Kasumi-1 (cell line): ENCODE measurements around the gene CHID1.
A peak's percentile ranks its signal among the peaks of the same experiment; 100 is the strongest.

Experiments
- DNase-seq, 2 experiments: peaks; one replicate each; lab custom pipeline; 2025; lab: John Stamatoyannopoulos, UW

CHID1 gene

DNA sequence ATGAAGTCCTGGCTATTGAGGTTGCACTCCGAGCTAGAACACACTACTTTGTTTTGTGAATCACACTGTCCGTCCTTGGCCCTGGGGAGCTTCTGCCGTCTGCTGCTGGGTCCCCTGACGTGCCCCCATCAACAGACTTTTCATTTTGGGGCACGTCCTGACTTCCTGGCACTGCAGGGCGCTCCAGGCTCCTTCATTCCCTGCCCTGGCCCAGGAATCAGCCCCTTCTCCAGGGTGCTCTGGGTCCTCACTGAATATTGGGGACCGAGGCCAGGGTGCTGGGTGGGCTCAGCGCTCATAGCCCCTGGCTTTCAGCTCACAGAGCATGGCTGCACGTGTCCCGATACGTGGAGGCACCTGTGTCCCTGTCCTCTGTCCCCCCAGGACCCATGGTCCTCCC lies 45.7 kb downstream of the CHID1 start:
- DNase-seq = no peak

DNA sequence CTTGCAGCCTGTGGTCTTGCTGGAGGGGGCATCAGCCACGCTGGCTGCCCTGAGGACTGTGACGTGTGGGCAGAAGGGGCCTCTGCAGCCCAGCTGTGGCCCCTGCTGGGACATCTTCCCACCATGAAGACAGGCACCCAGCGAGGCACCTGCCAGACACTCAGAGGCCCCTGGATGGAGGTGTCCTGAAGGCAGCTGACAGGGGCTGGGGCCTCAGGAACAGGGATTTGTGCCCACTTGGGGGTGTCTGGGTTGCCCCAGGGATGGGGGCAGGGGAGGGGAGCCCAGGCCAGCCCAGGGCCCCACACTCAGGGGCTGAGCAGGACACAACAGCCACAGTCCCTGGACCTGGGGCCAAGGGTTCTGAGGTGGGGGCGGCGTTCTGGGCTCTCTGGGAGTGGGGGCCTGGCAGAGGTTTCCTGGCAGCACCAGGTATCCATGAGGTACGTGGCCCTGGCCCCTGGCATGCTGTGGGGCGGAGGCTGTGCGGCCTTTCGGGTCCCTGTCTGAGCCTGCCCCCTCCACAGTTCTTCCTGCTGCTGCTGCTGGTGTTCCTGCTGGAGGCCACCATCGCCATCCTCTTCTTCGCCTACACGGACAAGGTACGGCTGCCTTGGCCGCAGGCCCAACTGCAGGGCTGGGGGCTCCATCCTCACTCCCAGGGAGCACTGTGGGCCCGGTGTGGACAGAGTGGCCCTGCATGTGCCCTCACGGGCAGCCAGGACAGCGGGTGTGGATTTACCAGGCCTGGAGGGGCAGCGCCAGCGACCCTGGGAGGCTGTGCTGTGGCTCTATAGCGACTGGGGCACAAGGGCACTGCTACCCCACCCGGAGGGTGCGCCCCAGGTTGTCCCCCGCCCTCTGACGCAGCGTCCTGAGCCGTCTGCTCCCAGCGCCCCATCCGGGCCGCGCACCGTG lies 46.4 kb downstream of the CHID1 start:
- no peak for DNase-seq

DNA sequence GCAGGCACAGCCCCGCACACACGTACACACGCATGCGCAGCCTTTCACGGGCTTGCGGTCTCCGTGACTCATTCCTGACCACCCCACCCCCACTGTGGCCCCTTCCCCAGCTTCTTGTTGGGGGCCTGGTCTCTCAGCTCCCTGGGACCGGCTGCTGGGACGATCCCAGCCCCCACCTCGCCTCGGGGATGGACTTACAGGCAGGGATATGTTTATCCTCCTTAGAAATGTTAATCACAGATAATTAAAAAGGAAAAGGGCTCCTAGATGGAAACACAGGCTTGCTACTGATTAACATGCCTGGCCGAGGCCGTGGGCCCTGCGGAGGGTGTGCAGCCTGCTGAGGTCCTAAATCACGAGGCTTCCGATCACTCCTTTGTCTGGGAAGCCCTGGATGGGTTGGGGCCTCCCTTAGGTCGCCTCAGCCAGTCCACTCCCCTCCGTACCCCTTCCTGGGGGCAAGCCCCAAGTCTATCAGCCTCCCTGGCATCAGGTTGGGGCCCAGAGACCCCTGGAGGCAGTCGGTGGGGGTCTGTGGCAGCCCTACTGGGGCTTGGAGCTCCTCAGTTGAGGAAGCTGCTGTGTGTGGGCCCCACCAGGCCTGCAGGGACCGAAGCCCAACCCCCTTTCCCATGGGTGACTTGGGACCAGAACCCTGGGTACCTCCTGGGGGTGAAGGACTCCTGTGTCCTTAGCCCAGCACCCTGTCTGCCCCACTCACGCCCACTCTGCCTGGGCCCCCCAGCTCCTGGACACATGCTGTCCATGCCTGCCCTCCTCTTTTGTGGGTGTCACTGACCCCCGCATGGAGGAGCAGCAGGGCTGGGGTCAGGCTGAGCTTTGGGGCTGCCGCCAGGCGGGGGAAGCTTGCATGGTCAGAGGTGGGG lies 47.3 kb downstream of the CHID1 start:
- DNase-seq = no peak

DNA sequence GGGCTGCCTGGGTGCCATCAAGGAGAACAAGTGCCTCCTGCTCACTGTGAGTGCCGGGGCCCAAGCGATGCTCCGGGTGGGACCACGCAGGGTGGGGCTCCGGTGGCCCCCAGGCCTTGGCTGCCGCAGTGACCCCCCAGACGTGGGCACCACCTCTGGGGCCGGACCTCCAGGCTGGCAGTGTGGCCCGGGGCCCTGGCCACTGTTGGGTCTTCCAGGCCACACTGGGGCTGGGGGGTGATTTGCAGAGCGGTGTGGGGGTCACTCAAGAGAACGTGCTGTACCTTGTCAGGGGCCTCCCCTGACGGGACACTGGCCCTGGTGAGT lies 48.0 kb downstream of the CHID1 start:
- no peak for DNase-seq

DNA sequence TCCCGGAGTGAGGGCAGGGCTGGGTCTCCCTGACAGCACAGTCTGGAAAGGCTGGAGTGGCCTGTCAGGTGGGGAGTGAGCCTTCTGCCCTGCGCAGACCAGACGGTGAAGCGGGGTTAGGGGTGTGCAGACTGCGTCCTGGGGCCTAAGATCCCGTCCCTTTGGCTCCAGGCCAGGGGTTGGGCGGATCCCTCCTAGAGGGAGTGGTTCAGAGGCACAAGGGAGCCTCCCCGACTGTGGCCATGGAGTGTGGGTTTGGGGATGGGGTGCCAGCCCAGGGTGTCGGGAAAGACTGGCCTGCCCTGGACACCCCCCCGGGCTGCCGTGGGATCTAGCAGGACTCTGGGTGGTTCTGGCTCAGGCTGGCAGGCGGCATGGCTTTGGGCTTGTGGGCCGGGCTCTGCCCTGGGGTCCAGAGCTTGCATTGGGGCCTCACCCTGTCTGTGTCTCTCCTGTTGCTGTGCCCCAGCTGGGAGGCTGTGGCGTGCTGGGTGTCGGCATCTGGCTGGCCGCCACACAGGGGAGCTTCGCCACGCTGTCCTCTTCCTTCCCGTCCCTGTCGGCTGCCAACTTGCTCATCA lies 48.4 kb downstream of the CHID1 start:
- no peak for DNase-seq

DNA sequence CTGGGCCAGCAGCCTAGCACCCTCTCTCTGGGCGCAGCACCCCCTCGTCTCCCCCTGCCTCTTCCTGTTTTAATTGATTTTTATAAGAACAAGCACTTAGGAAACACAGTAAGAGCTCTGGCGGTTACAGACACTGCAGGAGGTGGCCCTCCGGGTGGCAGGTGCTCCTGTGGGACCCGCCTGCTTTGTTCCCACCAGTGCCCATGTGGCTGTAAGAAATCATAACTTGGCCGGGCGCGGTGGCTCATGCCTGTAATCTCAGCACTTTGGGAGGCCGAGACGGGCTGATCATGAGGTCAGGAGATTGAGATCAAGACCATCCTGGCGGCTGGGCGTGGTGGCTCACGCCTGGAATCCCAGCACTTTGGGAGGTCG lies 49.5 kb downstream of the CHID1 start:
- DNase-seq = no peak

GRCh38 chr11:860234-861104 lies 50.1 kb downstream of the CHID1 start:
- DNase-seq = no peak

DNA sequence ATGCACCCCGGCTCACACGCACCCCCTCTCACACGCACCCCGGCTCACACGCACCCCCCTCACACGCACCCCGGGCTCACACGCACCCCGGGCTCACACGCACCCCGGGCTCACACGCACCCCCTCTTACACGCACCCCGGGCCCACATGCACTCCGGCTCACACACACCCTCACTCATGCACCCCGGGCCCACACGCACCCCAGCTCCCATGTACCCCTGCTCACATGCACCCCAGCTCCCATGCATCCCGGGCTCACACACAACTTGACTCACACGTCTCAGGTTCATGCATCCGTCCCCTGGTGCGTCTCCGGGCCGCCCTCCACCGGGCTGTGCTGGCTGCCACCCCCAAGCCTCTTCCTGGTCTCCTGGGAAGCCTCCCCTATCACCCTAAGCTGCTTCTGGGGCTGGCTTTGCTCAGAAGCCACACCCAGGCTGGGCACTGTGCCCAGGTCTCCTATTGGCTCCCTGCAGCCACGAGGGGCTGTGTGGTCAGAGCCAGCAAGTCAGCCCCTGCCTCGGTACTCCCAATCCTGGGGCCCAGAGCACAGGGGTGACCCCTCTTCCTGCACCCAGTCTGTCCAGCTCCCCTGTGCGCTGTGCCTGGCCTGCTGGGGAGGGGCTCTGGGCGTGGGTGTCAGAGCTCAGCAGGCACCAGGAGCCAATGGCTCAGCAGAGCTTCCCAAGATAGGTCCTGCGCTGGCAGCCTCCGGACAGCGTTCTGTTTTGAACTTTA lies 51.0 kb downstream of the CHID1 start:
- peak; percentile 70 to 71 for DNase-seq

- DNase-seq = no peak
Measured at GRCh38 chr11:858762-859339, 51.8 kb downstream of the CHID1 start.

DNA sequence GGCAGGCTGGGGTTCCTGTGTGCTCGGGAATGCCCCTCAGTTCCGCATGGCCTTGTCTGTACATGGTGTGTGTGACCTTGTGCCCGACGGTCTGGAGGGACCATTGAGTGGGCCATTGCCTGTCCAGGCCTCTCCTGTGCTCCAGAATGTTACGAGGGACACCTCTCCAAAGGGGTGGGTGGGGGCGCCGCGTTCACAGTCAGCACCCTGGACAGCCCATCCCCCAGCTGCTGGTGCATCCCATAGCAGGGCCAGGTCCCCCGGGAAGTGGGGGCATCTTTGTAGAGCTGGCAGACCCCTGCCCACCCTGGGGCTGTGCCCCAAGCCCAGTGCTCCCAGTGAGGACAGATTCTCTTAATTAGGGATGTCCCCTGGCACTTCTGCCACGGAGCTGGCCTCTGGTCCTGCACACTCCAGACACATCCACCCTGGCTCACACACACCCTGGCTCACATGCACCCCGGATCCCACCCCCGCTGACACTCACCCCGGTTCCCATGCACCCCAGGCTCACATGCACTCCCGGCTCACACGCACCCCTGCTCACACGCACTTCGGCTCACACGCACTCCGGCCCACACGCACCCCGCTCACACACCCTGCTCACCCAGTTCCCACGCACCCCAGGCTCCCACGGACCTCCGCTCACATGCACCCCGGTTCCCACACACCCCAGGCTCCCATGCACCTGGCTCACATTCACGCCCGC lies 52.4 kb downstream of the CHID1 start:
- DNase-seq = no peak

GRCh38 chr11:856397-856796 lies 54.2 kb downstream of the CHID1 start:
- DNase-seq = no peak

DNA sequence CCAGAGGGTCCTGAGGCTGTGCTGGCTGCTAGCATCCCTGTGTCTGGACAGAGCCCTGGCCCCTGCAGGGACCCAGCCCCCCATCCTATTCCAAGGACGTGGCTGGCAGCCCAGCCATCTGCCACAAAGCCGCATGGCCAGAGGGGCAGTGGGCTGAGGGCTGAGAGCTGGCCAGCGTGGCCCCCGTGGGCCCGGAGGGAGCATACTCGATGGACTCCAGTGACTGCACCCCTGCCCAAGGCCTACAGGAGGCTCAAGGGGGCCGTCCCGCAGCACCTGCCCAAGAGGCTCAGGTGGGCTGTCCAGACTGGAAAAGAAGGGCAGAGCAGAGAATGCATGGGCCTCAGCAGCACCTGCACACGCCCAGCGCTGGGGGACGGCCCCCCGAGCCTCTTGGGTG lies 54.8 kb downstream of the CHID1 start:
- DNase-seq = no peak

GRCh38 chr11:855330-855674 lies 55.3 kb downstream of the CHID1 start:
- no peak for DNase-seq

DNA sequence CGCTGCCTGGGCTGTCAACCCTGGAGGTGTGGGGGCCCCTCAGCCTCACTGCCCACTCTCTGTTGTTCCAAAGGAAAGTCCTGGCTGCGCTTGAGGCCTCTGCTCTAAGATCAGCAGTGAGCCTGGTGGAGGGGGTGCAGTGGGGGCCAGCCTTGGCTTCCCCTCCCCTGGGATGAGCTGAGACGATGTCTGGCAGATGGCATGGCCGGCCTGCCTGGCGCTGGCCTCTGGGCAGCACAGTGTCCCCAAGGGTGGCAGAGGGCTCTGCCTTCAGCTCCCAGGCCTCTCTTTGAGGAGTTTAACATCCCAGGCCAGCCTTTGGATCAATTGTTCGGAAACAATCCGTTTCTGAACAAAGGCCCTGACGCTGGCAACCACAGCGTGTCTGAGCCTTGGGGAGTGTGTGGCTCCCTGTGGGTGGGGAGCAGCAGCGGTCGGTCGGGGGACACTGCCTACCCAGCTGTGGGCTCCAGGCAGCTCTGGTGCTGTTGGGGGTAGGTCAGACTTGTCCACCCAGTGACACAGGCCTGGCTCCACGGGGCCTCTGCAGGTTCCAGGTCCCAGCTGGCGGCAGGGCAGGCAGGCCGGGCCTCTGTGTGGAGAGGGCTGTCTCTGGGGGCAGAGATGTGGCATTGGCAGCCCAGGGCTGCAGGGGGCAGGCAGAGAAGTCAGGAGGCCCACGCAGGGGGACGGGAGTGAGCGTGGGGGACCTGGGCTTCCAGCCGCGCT lies 55.8 kb downstream of the CHID1 start:
- DNase-seq = no peak

GRCh38 chr11:853682-854448 lies 56.7 kb downstream of the CHID1 start:
- DNase-seq = no peak

- DNase-seq = no peak
Measured at GRCh38 chr11:852762-853161, 57.8 kb downstream of the CHID1 start.

DNA sequence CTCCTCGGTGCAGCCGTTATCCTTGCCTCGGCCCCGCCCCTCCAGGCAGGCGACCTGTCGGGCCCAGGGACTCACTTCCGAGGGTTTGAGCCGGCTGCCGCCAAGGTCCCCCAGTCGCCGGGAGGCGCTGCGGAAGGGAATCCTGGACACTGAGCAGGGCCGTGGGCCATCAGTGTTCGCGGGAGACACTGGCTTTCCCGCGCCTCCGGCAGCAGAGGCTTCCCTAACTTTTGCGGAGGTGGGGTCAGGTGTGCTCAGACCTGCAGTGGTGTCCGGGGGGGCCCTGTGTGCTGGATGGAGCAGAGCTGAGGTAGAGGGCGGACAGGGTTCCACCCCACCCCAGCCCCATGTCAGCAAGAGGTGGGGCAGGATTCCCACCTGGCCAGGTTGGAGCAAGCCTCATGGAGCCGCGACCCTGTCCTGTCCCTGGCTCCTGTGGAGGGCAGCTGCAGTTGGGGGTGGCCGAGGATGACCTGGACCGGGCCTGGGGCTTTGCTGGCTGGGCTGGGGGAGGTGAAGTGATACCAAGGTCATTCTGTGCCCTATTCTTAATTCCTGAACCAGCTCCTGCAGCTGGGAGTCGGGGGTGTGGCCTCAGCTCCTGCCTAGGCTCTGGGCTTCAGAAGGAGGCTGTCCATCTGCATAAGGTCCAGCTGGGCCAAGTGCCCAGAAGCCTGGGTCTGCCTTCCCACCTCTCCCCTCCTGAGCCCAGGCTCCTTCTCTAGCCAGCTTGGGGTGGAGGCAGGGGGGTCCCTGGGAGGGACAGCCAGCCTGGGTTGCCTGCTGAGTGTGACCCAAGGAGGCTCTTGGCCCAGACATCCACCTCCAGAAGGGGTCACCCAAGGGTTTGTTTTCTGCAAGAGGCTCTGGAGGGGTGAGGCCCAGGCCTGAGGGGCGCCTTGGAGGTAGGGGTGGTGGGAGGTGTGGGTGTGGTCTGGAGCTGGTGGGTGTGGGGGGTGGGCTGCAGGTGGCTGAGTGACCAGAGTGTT lies 59.5 kb downstream of the CHID1 start:
- DNase-seq = peak in 1 of 2 experiments; percentile 19
